ENCODE measurements around the gene MALT1.

GRCh38 chr18:58700209-58700608 lies 28.9 kb downstream of the MALT1 start:
- TF ChIP-seq CTCF (IDR thresholded peaks at IDR 0.05 in 4 of 5, conservative IDR thresholded peaks at IDR 0.05 in 1 of 5): no peak
- TF ChIP-seq POLR2A (IDR thresholded peaks at IDR 0.05): no peak
